GM12872 (cell line): Measurements from ENCODE around the gene LRIG1.

Experiments used
- CTCF ChIP-seq: IDR thresholded peaks from 3 replicates; pipeline ENCODE4 v1.5.1; 2011; ENCODE audit warnings: low read depth, mild to moderate bottlenecking, low read length, moderate library complexity; ENCODE audit not compliant: insufficient read depth

Gene LRIG1

GRCh38 chr3:66404197-66404596 lies 96.6 kb downstream of the LRIG1 start:
- no peak for TF ChIP-seq CTCF

GRCh38 chr3:66403323-66403990 lies 97.4 kb downstream of the LRIG1 start:
- no peak for TF ChIP-seq CTCF

GRCh38 chr3:66402596-66403290 lies 98.1 kb downstream of the LRIG1 start:
- no peak for TF ChIP-seq CTCF

- TF ChIP-seq CTCF, result no peak
These were observed 98.9 kb downstream of the LRIG1 start for GRCh38 chr3:66401675-66402491.

- TF ChIP-seq CTCF, result no peak
These were observed 99.7 kb downstream of the LRIG1 start for GRCh38 chr3:66401157-66401550.

GRCh38 chr3:66400411-66401156 lies 100.2 kb downstream of the LRIG1 start:
- no peak for TF ChIP-seq CTCF
